KMS-11 (cell line): ENCODE measurements around the gene CDH22.

Experiments used
- H2AFZ ChIP-seq: fragments of 200-600 bp; sonication (generic); 2 replicates; pipeline ENCODE4 v1.6.1; 2016; ENCODE audit warnings: antibody characterized with exemption, mixed run types, low read depth
- H3K27ac ChIP-seq: fragments of 200-600 bp; sonication (generic); 2 replicates; pipeline ENCODE4 v1.6.1; 2016; ENCODE audit warnings: mild to moderate bottlenecking, mixed run types
- H3K27me3 ChIP-seq: fragments of 200-600 bp; sonication (generic); 2 replicates; pipeline ENCODE4 v1.6.1; 2017; ENCODE audit warnings: mild to moderate bottlenecking, low read depth, mixed run types, moderate library complexity; ENCODE audit not compliant: insufficient read depth
- H3K36me3 ChIP-seq: fragments of 200-600 bp; sonication (generic); 2 replicates; pipeline ENCODE4 v1.6.1; 2017; ENCODE audit warnings: mild to moderate bottlenecking, mixed run types; ENCODE audit not compliant: insufficient read depth
- H3K4me1 ChIP-seq: fragments of 200-600 bp; sonication (generic); 2 replicates; pipeline ENCODE4 v1.6.1; 2016; ENCODE audit warnings: mild to moderate bottlenecking, low read depth, mixed run types; ENCODE audit not compliant: poor library complexity, severe bottlenecking
- H3K4me2 ChIP-seq: fragments of 200-600 bp; sonication (generic); 2 replicates; pipeline ENCODE4 v1.7.0; 2016; ENCODE audit warnings: mild to moderate bottlenecking, mixed run types
- H3K4me3 ChIP-seq: fragments of 200-600 bp; sonication (generic); IDR thresholded peaks from 2 replicates; pipeline ENCODE4 v1.6.1; 2017; ENCODE audit warnings: low read depth, low read length, mixed read lengths; ENCODE audit not compliant: insufficient read depth
- H3K79me2 ChIP-seq: fragments of 200-600 bp; sonication (generic); 2 replicates; pipeline ENCODE4 v1.6.1; 2016; ENCODE audit warnings: low read depth, mixed run types; ENCODE audit not compliant: insufficient read depth
- H3K9ac ChIP-seq: fragments of 200-600 bp; sonication (generic); 2 replicates; pipeline ENCODE4 v1.6.1; 2016; ENCODE audit warnings: mild to moderate bottlenecking, mixed run types
- H4K20me1 ChIP-seq: fragments of 200-600 bp; sonication (generic); 2 replicates; pipeline ENCODE4 v1.6.1; 2016; ENCODE audit warnings: mild to moderate bottlenecking, mixed run types; ENCODE audit not compliant: insufficient read depth
- CTCF ChIP-seq: fragments of 200-600 bp; sonication (generic); conservative IDR thresholded peaks from 2 replicates; pipeline ENCODE4 v1.6.1; 2017; ENCODE audit warnings: low read depth, mild to moderate bottlenecking, antibody characterized with exemption, low read length, moderate library complexity, mixed read lengths

The CDH22 gene

DNA sequence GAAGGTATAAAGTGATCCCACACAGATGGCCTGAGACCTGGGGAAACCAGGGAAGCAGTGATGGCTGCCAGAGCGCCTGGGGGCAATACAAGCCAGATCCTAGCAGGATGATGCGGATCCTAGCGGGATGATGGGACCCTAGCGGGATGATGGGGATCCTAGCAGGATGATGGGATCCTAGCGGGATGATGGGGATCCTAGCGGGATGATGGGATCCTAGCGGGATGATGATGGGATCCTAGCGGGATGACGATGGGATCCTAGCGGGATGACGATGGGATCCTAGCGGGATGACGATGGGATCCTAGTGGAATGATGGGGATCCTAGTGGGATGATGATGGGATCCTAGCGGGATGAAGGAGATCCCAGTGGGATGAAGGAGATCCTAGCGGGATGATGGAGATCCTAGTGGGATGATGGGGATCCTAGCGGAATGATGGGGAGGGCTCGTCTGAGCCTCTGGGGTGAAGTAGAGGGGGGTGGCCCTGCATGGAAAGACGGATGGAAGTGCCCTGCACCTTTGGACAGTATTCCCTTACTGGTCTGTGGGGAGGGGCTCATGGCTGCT is 44.2 kb upstream of the CDH22 start:
- Histone ChIP-seq H3K4me1 (peaks cover 40% of the 10 kb centered on the region), H3K36me3 (no peaks in the 10 kb centered on the region), H4K20me1 (no peaks in the 10 kb centered on the region), H2AFZ (no peak overlapping the region), H3K4me3 (no peak overlapping the region), H3K79me2 (no peaks in the 10 kb centered on the region), H3K4me2 (peak overlapping the region; percentile 82; the same call in 1 of the 2 replicates), H3K9ac (no peak overlapping the region), H3K27ac (no peak overlapping the region), H3K27me3 (no peaks in the 10 kb centered on the region)
- TF ChIP-seq CTCF, result no peak

- Histone ChIP-seq H3K36me3 (no peaks in the 10 kb centered on the region), H3K27me3 (no peaks in the 10 kb centered on the region), H4K20me1 (no peaks in the 10 kb centered on the region), H3K9ac (peak overlapping the region; percentile 64; the same call in 1 of the 2 replicates), H2AFZ (no peak overlapping the region), H3K79me2 (no peaks in the 10 kb centered on the region), H3K4me1 (peaks cover 40% of the 10 kb centered on the region), H3K4me2 (peak overlapping the region; percentile 82), H3K4me3 (no peak overlapping the region), H3K27ac (peak overlapping the region; percentile 85)
- no peak for TF ChIP-seq CTCF
Measured at GRCh38 chr20:46351357-46352058, 43.2 kb upstream of the CDH22 start.

- Histone ChIP-seq H3K9ac (peak overlapping the region; percentile 64; the same call in 1 of the 2 replicates), H3K79me2 (no peaks in the 10 kb centered on the region), H2AFZ (no peak overlapping the region), H3K4me3 (no peak overlapping the region), H3K4me1 (peaks cover 40% of the 10 kb centered on the region), H4K20me1 (no peaks in the 10 kb centered on the region), H3K27ac (peak overlapping the region; percentile 85), H3K27me3 (no peaks in the 10 kb centered on the region), H3K4me2 (peak overlapping the region; percentile 82), H3K36me3 (no peaks in the 10 kb centered on the region)
- no peak for TF ChIP-seq CTCF
Measured at GRCh38 chr20:46350986-46351267, 42.6 kb upstream of the CDH22 start.

GRCh38 chr20:46350201-46350985 is 42.1 kb upstream of the CDH22 start:
- no peak overlapping the region for H3K4me3 ChIP-seq
- H4K20me1 ChIP-seq, result no peaks in the 10 kb centered on the region
- H2AFZ ChIP-seq, result no peak overlapping the region
- H3K36me3 ChIP-seq, result no peaks in the 10 kb centered on the region
- H3K27ac ChIP-seq, result peak overlapping the region; percentile 85
- H3K27me3 ChIP-seq, result no peaks in the 10 kb centered on the region
- H3K4me2 ChIP-seq, result peak overlapping the region; percentile 82
- no peaks in the 10 kb centered on the region for H3K79me2 ChIP-seq
- no peak for TF ChIP-seq CTCF
- peak overlapping the region; percentile 64 for H3K9ac ChIP-seq
- H3K4me1 ChIP-seq, result peaks cover 40% of the 10 kb centered on the region
